Panc1 (cell line): ENCODE results near the gene MKKS. TPM values are rescaled to one million over a fixed set of nuclear protein-coding genes. Genes with fewer than 3 reads are reported as not detected.

ENCODE experiments used
- ATAC-seq: fragments of 200-7000 bp; cut with Tn5 transposase; 2 replicates; pipeline ENCODE4 v1.9.1; 2020; ENCODE audit warnings: mild to moderate bottlenecking, moderate library complexity
- BruUV-seq: library from RNA; stranded (reverse); fragments of 400-500 nt; replicated peaks from 2 replicates; lab custom pipeline; 2021; lab: Mats Ljungman, UMichigan
- CTCF ChIA-PET: fragments of 300-600 bp; sonication (Branson Sonifier 250); formaldehyde crosslinking; loops from one replicate; lab custom pipeline; 2022; ENCODE audit warnings: antibody characterized with exemption; lab: Charles Lee
- POLR2A ChIA-PET: fragments of 300-600 bp; sonication (Branson Sonifier 250); formaldehyde crosslinking; loops from one replicate; lab custom pipeline; 2022; ENCODE audit warnings: antibody characterized with exemption; lab: Charles Lee
- DNase-seq: peaks from one replicate; pipeline ENCODE4 v3.0.0-alpha.2; 2010; ENCODE audit warnings: low read depth, low spot score
- H3K27ac ChIP-seq: 2 replicates; pipeline ENCODE4 v1.5.1; 2011; ENCODE audit warnings: mild to moderate bottlenecking, low read length, inconsistent platforms
- H3K27me3 ChIP-seq: fragments of 200-500 bp; sonication (Bioruptor generic); 2 replicates; pipeline ENCODE4 v1.6.0; 2014; ENCODE audit warnings: low read length, inconsistent platforms; ENCODE audit not compliant: control insufficient read depth, insufficient read depth
- H3K36me3 ChIP-seq: fragments of 200-500 bp; sonication (Bioruptor generic); 2 replicates; pipeline ENCODE4 v1.5.1; 2014; ENCODE audit warnings: inconsistent platforms, mild to moderate bottlenecking, low read length, moderate library complexity; ENCODE audit not compliant: control insufficient read depth, insufficient read depth
- H3K4me1 ChIP-seq: 2 replicates; pipeline ENCODE4 v1.5.1; 2011; ENCODE audit warnings: inconsistent platforms, mild to moderate bottlenecking, low read length, moderate library complexity; ENCODE audit not compliant: control insufficient read depth, insufficient read depth
- H3K4me3 ChIP-seq, 2 experiments: 2 replicates each; pipeline ENCODE4 v1.5.1; 2011 to 2012; ENCODE audit warnings: low read depth in 2 of 2, low read length in 2 of 2, mild to moderate bottlenecking in 2 of 2, inconsistent platforms in 1 of 2, moderate library complexity in 1 of 2
- H3K9me3 ChIP-seq: fragments of 200-500 bp; sonication (Bioruptor generic); 2 replicates; pipeline ENCODE4 v1.5.1; 2014; ENCODE audit warnings: low read depth, mild to moderate bottlenecking, inconsistent platforms, low read length, moderate library complexity; ENCODE audit not compliant: control insufficient read depth, insufficient read depth
- CTCF ChIP-seq: fragments of 450-650 bp; IDR thresholded peaks from 2 replicates; pipeline ENCODE4 v1.5.1; 2017; ENCODE audit warnings: mild to moderate bottlenecking
- POLR2AphosphoS5 ChIP-seq: IDR thresholded peaks from 2 replicates; pipeline ENCODE4 v1.6.1; 2012; ENCODE audit warnings: mild to moderate bottlenecking, low read depth, low read length, moderate library complexity
- SIN3A ChIP-seq: IDR thresholded peaks from 2 replicates; pipeline ENCODE4 v1.6.1; 2012; ENCODE audit warnings: low read depth, mild to moderate bottlenecking, low read length, moderate library complexity, borderline replicate concordance; ENCODE audit not compliant: insufficient read depth
- TCF7L2 ChIP-seq: IDR thresholded peaks from 2 replicates; pipeline ENCODE4 v1.6.1; 2011; ENCODE audit warnings: mild to moderate bottlenecking, low read depth, low read length, inconsistent platforms
- in situ Hi-C: cut with HindIII; loops from 2 replicates; pipeline ENCODE4 v1.10.0; 2016; ENCODE audit warnings: low sequenced_read_pairs, low pct_unique_long_range_greater_than_20kb
- intact Hi-C: fragments of 100-400 bp; cut with micrococcal nuclease; formaldehyde crosslinking; loops from one replicate; pipeline ENCODE4 v1.10.0; 2022; ENCODE audit not compliant: unreplicated experiment
- total RNA-seq: library from RNA; stranded (reverse); gene quantifications from one replicate; pipeline ENCODE4 v1.2.1, GENCODE V29; 2021; ENCODE audit not compliant: unreplicated experiment
- TF ChIP-seq, protein P1 (sequence below), 2 experiments: IDR thresholded peaks; 2 replicates each; pipeline ENCODE4 v1.6.1; 2011 to 2012; ENCODE audit warnings: low read depth in 2 of 2, control low read depth in 1 of 2, low read length in 1 of 2, mild to moderate bottlenecking in 1 of 2, moderate library complexity in 1 of 2; ENCODE audit not compliant: insufficient read depth in 1 of 2

Gene MKKS
- total RNA-seq, 1 experiment from 2014 or later, result 15.6 TPM

DNA sequence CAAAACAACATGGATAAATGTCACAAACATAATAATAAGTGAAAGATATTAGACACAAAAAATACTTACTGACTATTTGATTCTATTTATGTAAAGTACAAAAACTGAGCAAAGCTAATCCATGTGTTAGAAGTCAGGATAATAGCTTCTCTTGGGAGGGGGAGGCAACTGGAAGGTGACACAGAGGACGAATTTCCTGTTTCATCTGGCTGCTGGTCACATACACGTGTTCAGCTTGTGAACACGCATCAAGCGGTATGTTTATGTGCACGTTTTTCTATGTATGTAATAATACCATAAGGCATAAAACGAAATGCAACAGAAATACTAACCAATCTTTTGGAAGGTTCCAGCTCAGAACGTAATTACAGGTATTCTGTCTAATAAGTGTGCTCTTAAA is 54.3 kb downstream of the MKKS start:
- ATAC-seq (no peak), DNase-seq (no peak)
- ChIA-PET POLR2A (no interaction called here), CTCF (no interaction called here)
- in situ Hi-C loops (no loop called here), intact Hi-C loops (no loop called here)
- Histone ChIP-seq H3K27ac (no peak overlapping the region), H3K4me1 (no peaks in the 10 kb centered on the region), H3K27me3 (no peaks in the 10 kb centered on the region), H3K36me3 (no peaks in the 10 kb centered on the region), H3K9me3 (no peaks in the 10 kb centered on the region), H3K4me3 (no peak overlapping the region)
- BruUV-seq, result no TSS peak
- TF ChIP-seq, protein P1, sequence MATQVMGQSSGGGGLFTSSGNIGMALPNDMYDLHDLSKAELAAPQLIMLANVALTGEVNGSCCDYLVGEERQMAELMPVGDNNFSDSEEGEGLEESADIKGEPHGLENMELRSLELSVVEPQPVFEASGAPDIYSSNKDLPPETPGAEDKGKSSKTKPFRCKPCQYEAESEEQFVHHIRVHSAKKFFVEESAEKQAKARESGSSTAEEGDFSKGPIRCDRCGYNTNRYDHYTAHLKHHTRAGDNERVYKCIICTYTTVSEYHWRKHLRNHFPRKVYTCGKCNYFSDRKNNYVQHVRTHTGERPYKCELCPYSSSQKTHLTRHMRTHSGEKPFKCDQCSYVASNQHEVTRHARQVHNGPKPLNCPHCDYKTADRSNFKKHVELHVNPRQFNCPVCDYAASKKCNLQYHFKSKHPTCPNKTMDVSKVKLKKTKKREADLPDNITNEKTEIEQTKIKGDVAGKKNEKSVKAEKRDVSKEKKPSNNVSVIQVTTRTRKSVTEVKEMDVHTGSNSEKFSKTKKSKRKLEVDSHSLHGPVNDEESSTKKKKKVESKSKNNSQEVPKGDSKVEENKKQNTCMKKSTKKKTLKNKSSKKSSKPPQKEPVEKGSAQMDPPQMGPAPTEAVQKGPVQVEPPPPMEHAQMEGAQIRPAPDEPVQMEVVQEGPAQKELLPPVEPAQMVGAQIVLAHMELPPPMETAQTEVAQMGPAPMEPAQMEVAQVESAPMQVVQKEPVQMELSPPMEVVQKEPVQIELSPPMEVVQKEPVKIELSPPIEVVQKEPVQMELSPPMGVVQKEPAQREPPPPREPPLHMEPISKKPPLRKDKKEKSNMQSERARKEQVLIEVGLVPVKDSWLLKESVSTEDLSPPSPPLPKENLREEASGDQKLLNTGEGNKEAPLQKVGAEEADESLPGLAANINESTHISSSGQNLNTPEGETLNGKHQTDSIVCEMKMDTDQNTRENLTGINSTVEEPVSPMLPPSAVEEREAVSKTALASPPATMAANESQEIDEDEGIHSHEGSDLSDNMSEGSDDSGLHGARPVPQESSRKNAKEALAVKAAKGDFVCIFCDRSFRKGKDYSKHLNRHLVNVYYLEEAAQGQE (IDR thresholded peaks at IDR 0.05; ENCODE audit: insufficient read depth in 1 of 2, low read depth in 2 of 2, low read length in 1 of 2), result no peak
- TF ChIP-seq CTCF (no peak), POLR2AphosphoS5 (no peak), TCF7L2 (no peak), SIN3A (no peak)

- Histone ChIP-seq H3K27me3 (no peaks in the 10 kb centered on the region), H3K4me1 (no peaks in the 10 kb centered on the region), H3K36me3 (no peaks in the 10 kb centered on the region), H3K27ac (no peak overlapping the region), H3K4me3 (no peak overlapping the region), H3K9me3 (no peaks in the 10 kb centered on the region)
- BruUV-seq, result no TSS peak
- no peak for DNase-seq
- POLR2A ChIA-PET, result no interaction called here
- CTCF ChIA-PET, result no interaction called here
- in situ Hi-C loops (no loop called here), intact Hi-C loops (no loop called here)
- ATAC-seq, result no peak
- TF ChIP-seq POLR2AphosphoS5 (no peak), TCF7L2 (no peak), SIN3A (no peak), CTCF (no peak)
- TF ChIP-seq, protein P1 (IDR thresholded peaks at IDR 0.05; ENCODE audit: insufficient read depth in 1 of 2, low read depth in 2 of 2, low read length in 1 of 2), result no peak
Observed at GRCh38 chr20:10376270-10377075, 57.5 kb downstream of the MKKS start.
